ENCODE results near the gene KRT33B. TPM values are rescaled to one million over a fixed set of nuclear protein-coding genes. Genes with fewer than 3 reads are reported as not detected.

Gene KRT33B
- polyA plus RNA-seq, 3 donors = not detected

- Histone ChIP-seq H3K9ac (ENCODE audit: insufficient read depth, low read length, poor library complexity, severe bottlenecking) (no peak overlapping the region), H3K27me3 (ENCODE audit: control insufficient read depth in 2 of 2, insufficient read depth in 2 of 2, low read length in 2 of 2) (no peaks in the 10 kb centered on the region), H3K36me3 (replicated peaks in 1 of 2; ENCODE audit: control insufficient read depth in 1 of 2, insufficient read depth in 2 of 2, low read length in 2 of 2) (no peaks in the 10 kb centered on the region), H3K9me3 (replicated peaks in 1 of 2; ENCODE audit: control insufficient read depth in 1 of 2, insufficient read depth in 1 of 2, low read length in 2 of 2) (no peaks in the 10 kb centered on the region), H2AFZ (ENCODE audit: insufficient read depth, low read depth, low read length, poor library complexity, severe bottlenecking) (no peak overlapping the region), H3K4me2 (replicated peaks; ENCODE audit: extremely low read depth, low read length, poor library complexity, severe bottlenecking) (no peak overlapping the region), H3K4me1 (ENCODE audit: control insufficient read depth in 1 of 2, insufficient read depth in 2 of 2, low read length in 2 of 2) (peaks cover 0 to 6% of the 10 kb centered on the region in 2 donors), H3K4me3 (replicated peaks in 1 of 3; ENCODE audit: low read depth in 2 of 3, low read length in 3 of 3) (no peak overlapping the region), H4K20me1 (ENCODE audit: insufficient read depth, low read length) (no peaks in the 10 kb centered on the region), H3K79me2 (ENCODE audit: insufficient read depth, low read length) (no peaks in the 10 kb centered on the region), H3K27ac (ENCODE audit: low read depth in 1 of 2, low read length in 2 of 2) (no peak overlapping the region)
- Mint-ChIP-seq H3K9me3 (no peaks in the 10 kb centered on the region), H3K4me1 (peaks cover 9% of the 10 kb centered on the region), H3K36me3 (no peaks in the 10 kb centered on the region), H3K4me3 (no peak overlapping the region), H3K27ac (peak overlapping the region in 2 of 7 donors; percentile 1 to 82), H3K27me3 (ENCODE audit: low read depth in 3 of 3) (peaks cover 3 to 8% (median 6%) of the 10 kb centered on the region in 3 donors)
- no peak for TF ChIP-seq CTCF (IDR thresholded peaks at IDR 0.05)
- 75% methylated on average over 5 of the region's 7 CpGs for WGBS (ENCODE audit: insufficient coverage)
- intact Hi-C loops (cut with micrococcal nuclease) = no loop called here
- peak; percentile 17 to 66 (median 24) for DNase-seq
These were observed 34.5 kb upstream of the KRT33B start for GRCh38 chr17:41404024-41404671.

DNA sequence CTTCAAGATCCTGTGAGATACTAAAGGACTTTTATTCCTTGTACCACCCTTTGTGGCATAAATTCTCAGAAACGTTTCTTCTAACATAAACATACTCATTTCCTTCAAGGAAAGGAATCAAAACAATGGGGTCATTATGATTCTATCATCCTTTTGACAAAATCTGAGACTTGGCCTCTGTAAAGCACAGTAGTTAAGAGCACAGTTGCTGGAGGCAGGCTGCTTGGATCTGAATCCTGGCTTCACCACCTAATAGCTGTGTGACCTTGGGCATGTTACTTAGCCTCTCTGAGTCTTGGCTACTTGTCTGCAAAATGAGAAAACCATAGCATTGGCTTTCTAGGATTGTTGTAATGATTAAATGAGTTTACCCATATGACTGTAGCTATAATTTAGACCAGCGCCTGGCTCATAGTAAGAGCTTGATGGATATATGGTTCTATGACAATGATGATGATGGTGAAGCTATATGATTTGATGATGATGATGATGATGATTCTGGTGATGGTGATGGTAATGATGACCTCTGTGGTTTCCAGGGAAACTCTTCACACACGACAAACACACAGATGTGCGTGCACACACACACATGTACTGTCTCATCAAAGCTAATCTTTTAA, 33.9 kb upstream of the KRT33B start:
- Mint-ChIP-seq H3K4me1 (peaks cover 9% of the 10 kb centered on the region), H3K27me3 (ENCODE audit: low read depth in 3 of 3) (peaks cover 3 to 8% (median 8%) of the 10 kb centered on the region in 3 donors), H3K4me3 (no peak overlapping the region), H3K27ac (no peak overlapping the region), H3K9me3 (no peaks in the 10 kb centered on the region), H3K36me3 (no peaks in the 10 kb centered on the region)
- Histone ChIP-seq H3K36me3 (replicated peaks in 1 of 2; ENCODE audit: control insufficient read depth in 1 of 2, insufficient read depth in 2 of 2, low read length in 2 of 2) (no peaks in the 10 kb centered on the region), H2AFZ (ENCODE audit: insufficient read depth, low read depth, low read length, poor library complexity, severe bottlenecking) (no peak overlapping the region), H4K20me1 (ENCODE audit: insufficient read depth, low read length) (no peaks in the 10 kb centered on the region), H3K4me2 (replicated peaks; ENCODE audit: extremely low read depth, low read length, poor library complexity, severe bottlenecking) (no peak overlapping the region), H3K9me3 (replicated peaks in 1 of 2; ENCODE audit: control insufficient read depth in 1 of 2, insufficient read depth in 1 of 2, low read length in 2 of 2) (no peaks in the 10 kb centered on the region), H3K79me2 (ENCODE audit: insufficient read depth, low read length) (no peaks in the 10 kb centered on the region), H3K4me1 (ENCODE audit: control insufficient read depth in 1 of 2, insufficient read depth in 2 of 2, low read length in 2 of 2) (peaks cover 0 to 6% of the 10 kb centered on the region in 2 donors), H3K9ac (ENCODE audit: insufficient read depth, low read length, poor library complexity, severe bottlenecking) (no peak overlapping the region), H3K27ac (ENCODE audit: low read depth in 1 of 2, low read length in 2 of 2) (no peak overlapping the region), H3K4me3 (replicated peaks in 1 of 3; ENCODE audit: low read depth in 2 of 3, low read length in 3 of 3) (no peak overlapping the region), H3K27me3 (ENCODE audit: control insufficient read depth in 2 of 2, insufficient read depth in 2 of 2, low read length in 2 of 2) (no peaks in the 10 kb centered on the region)
- no peak for DNase-seq
- intact Hi-C loops (cut with micrococcal nuclease) = no loop called here
- TF ChIP-seq CTCF (IDR thresholded peaks at IDR 0.05) = no peak
- 100% methylated on average over 1 of the region's 4 CpGs for WGBS (ENCODE audit: insufficient coverage)

Data from CD14-positive monocyte (primary cell).